GM19023 (cell line): ENCODE measurements around the gene RB1.
"Not testable (repeated sequence)": the region's sequence is repeated elsewhere in the genome, so short reads cannot be mapped to it uniquely, and the experiment has no call there.

Source experiments
- ATAC-seq: cut with Tn5 transposase; IDR thresholded peaks from one replicate; pipeline ENCODE4 v1.9.1; 2021; ENCODE audit warnings: mild to moderate bottlenecking, moderate library complexity; ENCODE audit not compliant: unreplicated experiment

RB1 gene

DNA sequence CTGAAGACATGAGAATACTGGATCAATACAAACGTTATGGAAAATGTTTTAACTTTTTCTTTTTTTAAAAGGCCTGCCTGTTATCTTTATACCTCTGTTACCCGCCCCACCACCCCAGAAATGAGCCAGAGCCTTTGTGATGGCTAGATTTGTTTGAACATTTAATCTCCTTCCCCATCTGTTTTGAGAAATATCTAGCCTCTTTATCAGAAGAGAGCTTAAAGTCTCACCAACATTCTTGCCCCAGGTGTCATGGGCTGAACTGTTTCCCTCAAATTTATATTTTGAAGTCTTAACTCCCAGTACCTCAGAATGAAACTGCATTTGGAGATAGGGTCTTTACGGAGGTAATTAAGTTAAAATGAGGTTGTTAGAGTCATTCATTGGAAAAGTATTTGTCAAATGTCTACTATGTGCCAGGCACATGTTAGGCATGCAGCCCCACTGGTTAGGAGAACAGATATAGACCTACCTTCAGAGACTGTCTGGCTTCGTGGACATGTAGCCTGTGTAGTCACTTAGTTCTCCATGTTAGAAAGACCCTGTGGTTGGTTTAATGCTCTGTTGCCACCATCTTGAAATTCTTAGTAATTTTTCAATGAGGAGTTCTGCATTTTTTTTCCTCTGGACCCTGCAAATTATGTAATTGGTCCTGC lies 6.3 kb upstream of the RB1 start:
- no peak for ATAC-seq

DNA sequence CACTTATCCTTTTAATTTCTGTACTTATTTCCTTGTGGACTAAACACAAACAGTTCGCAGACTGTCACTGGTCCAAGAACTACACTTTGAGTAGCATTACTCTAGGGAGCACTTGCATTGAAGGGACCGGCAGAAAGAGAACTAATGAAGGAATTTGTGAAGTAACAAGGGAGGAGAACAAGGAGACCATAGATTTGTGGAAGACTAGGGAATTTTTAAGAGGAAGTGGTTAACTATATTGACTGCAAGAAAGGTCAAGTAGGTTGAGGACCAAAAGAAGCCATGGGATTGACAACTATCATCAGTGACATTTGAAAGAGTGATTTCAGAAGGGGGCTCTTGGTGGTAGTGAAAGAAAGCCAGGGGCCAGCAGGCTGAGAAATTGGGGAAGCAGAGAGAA lies 4.0 kb upstream of the RB1 start:
- ATAC-seq: no peak

DNA sequence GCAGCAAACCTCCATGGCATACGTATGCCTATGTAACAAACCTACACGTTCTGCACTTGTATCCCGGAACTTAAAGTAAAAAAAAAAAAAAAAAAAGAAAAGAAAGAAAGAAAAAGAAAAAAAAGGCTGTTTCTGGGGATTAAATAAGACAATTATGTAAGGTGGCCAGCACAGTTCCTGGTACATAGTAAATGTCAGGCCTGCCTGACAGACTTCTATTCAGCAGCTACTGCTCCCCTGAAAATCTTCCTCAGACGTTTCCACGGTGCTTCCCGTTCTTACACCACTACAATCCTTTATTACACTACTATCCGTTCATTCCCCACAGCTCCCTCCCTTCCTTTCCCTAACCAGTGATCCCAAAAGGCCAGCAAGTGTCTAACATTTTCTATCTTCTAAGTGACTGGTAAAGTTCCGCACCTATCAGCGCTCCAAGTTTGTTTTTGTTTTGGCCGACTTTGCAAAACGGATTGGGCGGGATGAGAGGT lies 636 bp upstream of the RB1 start:
- no peak for ATAC-seq

GRCh38 chr13:48304143-48304876 lies 759 bp downstream of the RB1 start:
- ATAC-seq: peak; percentile 67

GRCh38 chr13:48311223-48311622 lies 7.7 kb downstream of the RB1 start:
- no peak for ATAC-seq

- ATAC-seq: no peak
Observed at GRCh38 chr13:48315969-48316650, 12.6 kb downstream of the RB1 start.

GRCh38 chr13:48316826-48317510 lies 13.4 kb downstream of the RB1 start:
- no peak for ATAC-seq

GRCh38 chr13:48317511-48318376 lies 14.2 kb downstream of the RB1 start:
- no peak for ATAC-seq

- no peak for ATAC-seq
Observed at GRCh38 chr13:48318377-48318811, 14.8 kb downstream of the RB1 start.

DNA sequence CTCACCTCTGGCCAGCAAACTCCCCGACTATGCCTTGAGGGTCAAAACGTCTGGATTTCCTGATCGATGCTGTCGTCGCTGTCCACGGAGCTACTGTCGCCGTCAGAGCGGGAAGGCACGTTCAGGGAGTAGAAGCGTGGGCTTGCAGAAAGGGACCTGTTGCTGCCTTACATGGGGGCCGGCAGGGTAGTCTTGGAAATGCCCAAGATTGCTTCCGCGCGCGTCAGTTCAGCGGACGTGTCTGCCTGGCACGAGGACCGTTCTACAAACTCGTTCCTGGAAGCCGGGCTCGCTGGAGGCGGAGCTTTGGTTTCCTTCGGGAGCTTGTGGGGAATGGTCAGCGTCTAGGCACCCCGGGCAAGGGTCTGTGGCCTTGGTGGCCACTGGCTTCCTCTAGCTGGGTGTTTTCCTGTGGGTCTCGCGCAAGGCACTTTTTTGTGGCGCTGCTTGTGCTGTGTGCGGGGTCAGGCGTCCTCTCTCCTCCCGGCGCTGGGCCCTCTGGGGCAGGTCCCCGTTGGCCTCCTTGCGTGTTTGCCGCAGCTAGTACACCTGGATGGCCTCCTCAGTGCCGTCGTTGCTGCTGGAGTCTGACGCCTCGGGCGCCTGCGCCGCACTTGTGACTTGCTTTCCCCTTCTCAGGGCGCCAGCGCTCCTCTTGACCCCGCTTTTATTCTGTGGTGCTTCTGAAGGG lies 15.4 kb downstream of the RB1 start:
- ATAC-seq: no peak

DNA sequence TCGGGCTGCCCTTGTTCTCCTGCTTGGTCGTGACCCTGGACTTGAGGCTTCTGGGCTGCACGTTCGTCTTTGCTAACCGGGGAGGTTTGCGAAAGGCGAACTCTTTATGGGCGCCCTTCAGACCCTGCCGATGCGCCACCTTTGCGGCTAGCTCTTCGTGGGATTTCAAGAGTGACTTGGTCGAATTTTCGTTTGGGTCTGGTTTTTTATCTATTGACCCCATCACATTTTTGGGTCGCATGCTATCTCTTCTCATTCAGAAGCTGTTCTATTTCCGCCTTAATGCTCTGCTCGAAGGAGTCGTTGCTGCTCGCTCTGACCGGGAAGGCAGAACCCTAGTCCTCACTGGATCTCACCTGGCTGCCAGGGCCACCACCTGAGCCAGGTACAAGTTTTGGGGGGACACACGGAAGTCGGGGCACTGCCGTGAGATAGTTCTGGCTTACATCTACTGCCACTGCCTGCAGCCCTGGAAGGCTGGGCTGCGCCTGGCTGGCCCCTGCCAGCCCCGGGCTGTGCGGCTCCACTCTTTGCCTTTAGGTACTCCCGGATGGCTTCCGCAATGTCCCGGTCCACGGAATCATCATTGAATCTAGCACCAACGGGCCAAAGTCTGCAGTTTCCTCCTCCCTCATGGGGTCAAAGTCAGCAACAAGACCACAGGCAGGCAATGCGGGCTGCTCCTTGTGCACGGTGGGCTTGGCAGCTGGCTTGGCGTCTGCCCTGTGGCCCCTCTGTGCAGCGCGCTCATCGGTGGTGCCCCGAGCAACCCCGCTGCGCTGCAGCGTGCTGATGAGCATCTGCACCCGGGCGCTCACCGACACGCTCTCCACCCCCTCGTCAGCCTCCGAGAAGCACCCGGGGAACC lies 16.2 kb downstream of the RB1 start:
- ATAC-seq: no peak

GRCh38 chr13:48320399-48320790 lies 16.8 kb downstream of the RB1 start:
- no peak for ATAC-seq

DNA sequence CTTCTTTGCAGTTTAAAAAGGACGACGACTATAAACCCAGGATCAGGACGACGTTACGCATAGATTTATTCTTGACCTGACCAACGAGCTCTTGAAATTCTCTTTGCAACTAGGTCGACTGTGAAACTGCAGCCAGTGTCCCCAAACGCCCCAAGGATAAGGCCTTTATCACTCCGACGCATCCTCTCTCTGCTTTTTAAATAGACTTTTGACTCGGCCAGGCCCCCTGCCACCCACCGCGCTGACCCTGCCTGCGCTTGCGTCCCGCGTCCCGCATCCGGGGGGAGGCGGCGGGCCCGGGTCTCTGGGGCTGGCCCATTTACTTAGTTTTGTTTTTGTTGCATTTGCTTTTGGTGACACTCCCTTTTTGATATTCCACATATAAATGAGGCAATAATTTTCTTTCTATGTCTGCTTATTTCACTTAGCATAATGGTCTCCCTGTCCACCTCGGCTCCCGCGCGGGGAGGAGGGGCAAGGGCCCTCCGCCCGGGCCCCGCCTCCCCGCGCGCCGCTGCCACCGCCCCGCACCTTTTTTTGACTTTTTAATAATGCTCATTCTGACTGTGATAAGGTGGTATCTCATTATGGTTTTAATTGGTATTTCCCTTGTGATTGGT lies 17.4 kb downstream of the RB1 start:
- ATAC-seq: no peak

DNA sequence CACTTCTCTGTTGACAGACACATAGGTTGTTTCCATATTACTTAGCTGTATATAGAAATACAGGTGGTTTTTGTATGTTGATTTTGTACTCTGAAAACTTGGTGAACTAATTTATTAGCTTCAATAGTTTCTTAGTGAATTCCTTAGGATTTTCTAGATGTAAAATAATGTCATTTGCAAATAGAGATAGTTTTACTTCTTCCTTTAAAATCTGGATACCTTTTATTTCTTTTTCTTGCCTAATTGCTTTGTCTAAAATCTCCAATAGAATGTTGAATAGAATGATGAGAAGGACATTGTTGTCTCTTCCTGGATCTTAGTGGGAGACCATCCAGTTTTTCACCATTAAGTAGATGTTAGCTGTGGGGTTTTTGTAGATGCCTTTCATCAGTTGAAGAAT lies 18.7 kb downstream of the RB1 start:
- ATAC-seq: no peak

GRCh38 chr13:48333976-48334375 lies 30.4 kb downstream of the RB1 start:
- ATAC-seq: no peak

GRCh38 chr13:48334534-48335127 lies 31.1 kb downstream of the RB1 start:
- ATAC-seq: no peak

GRCh38 chr13:48339198-48339597 lies 35.6 kb downstream of the RB1 start:
- ATAC-seq: not testable (repeated sequence)

DNA sequence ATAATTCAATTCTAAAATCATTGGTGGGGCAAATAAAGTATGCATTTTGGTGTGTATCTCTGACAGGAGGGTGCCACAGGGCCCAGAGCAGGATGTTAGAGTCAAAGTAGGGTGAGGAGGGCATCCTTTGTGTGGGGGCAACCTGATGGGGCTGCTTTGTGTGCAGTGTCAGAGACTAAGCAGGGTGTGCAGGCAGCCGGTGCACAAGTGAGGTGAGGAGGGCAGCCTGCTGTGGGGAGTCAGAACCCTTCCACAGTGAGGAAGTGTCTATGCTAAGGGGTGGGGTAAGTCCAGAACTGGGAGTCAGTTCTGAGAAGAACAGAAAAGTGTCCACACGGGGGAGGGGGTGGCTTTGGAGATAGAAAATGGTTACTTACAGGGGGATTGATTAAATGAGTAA lies 40.7 kb downstream of the RB1 start:
- no peak for ATAC-seq
